Gastroesophageal sphincter (tissue), 3 donors: ENCODE measurements around the gene MED12.

Source experiments
- POLR2A ChIP-seq, 2 donors: fragments of 450-650 bp; IDR thresholded peaks; one replicate each; pipeline ENCODE4 v1.6.1; 2017; ENCODE audit warnings: antibody characterized with exemption in 2 of 2, mild to moderate bottlenecking in 2 of 2, moderate library complexity in 1 of 2
- POLR2AphosphoS5 ChIP-seq: sonication (generic); formaldehyde crosslinking; IDR thresholded peaks from one replicate; pipeline ENCODE4 v1.6.1; 2017; ENCODE audit warnings: antibody characterized with exemption
- TF ChIP-seq, protein P1 (sequence below), 4 experiments: fragments of 200-600 bp in 2 of 4; fragments of 450-650 bp in 2 of 4; sonication (generic) in 1 of 4; IDR thresholded peaks; one replicate each; pipeline ENCODE4 v1.5.1; 2017 to 2019; ENCODE audit warnings: antibody characterized with exemption in 4 of 4, mild to moderate bottlenecking in 2 of 4, moderate library complexity in 2 of 4

DNA sequence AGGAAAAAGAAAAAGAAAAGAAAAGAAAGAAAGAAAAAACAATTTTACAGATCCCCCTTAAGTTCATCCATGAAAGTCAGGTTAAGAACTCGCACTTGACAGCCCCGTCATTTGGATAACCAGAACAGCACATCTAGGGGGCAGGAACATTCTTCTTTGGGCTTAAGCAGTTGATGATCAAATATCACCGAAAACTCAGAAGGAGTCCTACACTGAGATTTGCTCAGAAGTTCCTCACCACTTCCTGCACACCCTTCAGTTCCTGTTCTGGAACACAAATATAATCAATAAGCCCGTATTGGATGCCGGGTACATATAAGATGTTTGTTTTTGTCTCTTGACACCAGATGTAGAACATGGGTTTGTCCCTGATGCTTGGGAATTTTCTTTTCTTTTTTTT, 40.9 kb downstream of the MED12 start:
- TF ChIP-seq, protein P1, sequence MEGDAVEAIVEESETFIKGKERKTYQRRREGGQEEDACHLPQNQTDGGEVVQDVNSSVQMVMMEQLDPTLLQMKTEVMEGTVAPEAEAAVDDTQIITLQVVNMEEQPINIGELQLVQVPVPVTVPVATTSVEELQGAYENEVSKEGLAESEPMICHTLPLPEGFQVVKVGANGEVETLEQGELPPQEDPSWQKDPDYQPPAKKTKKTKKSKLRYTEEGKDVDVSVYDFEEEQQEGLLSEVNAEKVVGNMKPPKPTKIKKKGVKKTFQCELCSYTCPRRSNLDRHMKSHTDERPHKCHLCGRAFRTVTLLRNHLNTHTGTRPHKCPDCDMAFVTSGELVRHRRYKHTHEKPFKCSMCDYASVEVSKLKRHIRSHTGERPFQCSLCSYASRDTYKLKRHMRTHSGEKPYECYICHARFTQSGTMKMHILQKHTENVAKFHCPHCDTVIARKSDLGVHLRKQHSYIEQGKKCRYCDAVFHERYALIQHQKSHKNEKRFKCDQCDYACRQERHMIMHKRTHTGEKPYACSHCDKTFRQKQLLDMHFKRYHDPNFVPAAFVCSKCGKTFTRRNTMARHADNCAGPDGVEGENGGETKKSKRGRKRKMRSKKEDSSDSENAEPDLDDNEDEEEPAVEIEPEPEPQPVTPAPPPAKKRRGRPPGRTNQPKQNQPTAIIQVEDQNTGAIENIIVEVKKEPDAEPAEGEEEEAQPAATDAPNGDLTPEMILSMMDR (IDR thresholded peaks at IDR 0.05) = no peak
- TF ChIP-seq POLR2A (IDR thresholded peaks at IDR 0.05) = no peak
- TF ChIP-seq POLR2AphosphoS5 = no peak
